K562 (cell line): ENCODE data around the gene TTN.
A peak's percentile ranks its signal among the peaks of the same experiment; 100 is the strongest.

Source experiments
- CC2D1A ChIP-seq: fragments of 450-650 bp; IDR thresholded peaks from 2 replicates; pipeline ENCODE4 v1.6.1; 2017; ENCODE audit warnings: mild to moderate bottlenecking
- EWSR1 ChIP-seq: fragments of 450-650 bp; IDR thresholded peaks from 2 replicates; pipeline ENCODE4 v1.6.1; 2018; ENCODE audit warnings: borderline replicate concordance, mild to moderate bottlenecking, low read depth, moderate library complexity; ENCODE audit not compliant: partially characterized antibody
- GTF3C2 ChIP-seq: IDR thresholded peaks from 3 replicates; pipeline ENCODE4 v1.6.1; 2011; ENCODE audit warnings: borderline replicate concordance, mild to moderate bottlenecking, moderate library complexity; ENCODE audit not compliant: insufficient read length; ENCODE audit errors: extremely low read depth
- KAT7 ChIP-seq: sonication (generic); formaldehyde crosslinking; IDR thresholded peaks from 2 replicates; pipeline ENCODE4 v1.8.0; 2022; ENCODE audit warnings: missing genetic modification reagents, mild to moderate bottlenecking, borderline replicate concordance
- MAFK ChIP-seq: IDR thresholded peaks from 2 replicates; pipeline ENCODE4 v1.6.1; 2011; ENCODE audit warnings: low read length, improper control_type of control experiment
- ZNF24 ChIP-seq: fragments of 450-650 bp; IDR thresholded peaks from 2 replicates; pipeline ENCODE4 v1.6.1; 2016
- TF ChIP-seq, protein P1 (sequence below), 3 experiments: IDR thresholded peaks in 2 of 3; conservative IDR thresholded peaks in 1 of 3; 2 replicates each; pipeline ENCODE4 v1.5.1; 2011 to 2012; ENCODE audit warnings: low read length in 3 of 3, mild to moderate bottlenecking in 3 of 3, control low read depth in 2 of 3, improper control_type of control experiment in 1 of 3, inconsistent platforms in 1 of 3, low read depth in 1 of 3, mixed read lengths in 1 of 3, moderate library complexity in 1 of 3; ENCODE audit not compliant: insufficient read depth in 2 of 3

DNA sequence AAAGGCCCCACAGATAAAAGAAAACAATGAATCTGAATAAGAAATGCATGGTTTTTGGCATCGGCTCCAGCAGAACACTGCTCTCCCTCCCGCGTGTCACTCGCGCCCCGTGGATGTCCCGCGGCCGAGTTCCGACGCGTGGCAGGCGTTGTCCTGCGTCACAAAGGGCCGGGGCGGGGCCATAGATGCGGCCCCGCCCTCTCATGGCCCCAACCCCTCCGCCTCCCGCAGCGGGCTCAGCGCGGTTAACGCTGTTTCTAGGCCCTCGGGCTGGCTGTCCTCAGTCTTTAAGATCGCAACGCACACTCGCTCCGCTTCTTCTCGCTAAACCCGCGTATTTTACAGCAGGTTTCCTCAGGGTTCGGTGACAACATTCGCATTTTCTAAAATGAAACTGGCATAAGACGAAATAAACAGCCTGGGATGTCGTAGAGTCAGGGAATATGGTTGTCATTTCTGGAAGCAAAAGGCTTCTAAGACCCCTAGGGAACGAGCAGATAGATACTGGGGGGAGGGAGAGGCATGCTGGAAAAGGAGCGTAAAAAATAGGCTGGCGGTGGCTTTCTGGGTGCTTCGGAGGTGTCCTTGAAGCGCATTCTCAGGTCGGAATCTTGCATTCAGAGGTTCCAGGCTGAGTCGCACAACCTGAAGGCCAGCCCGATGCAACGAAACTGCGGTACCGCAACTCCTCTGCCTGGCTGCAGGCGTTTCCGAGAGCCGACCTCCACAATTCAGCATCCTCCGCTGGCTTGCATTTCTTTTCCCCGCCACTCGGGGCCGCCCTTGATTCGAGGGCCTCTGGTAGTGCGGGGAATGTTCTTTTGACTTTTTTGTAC lies 328.6 kb downstream of the TTN start, which contains the start of gene FKBP7:
- TF ChIP-seq EWSR1 (no peak), GTF3C2 (no peak), KAT7 (0 out of 2 replicates have a peak, but pooled peaks have one; percentile 59), CC2D1A (no peak), ZNF24 (0 out of 2 replicates have a peak, but pooled peaks have one; percentile 31), MAFK (0 out of 2 replicates have a peak, but pooled peaks have one; percentile 27)
- TF ChIP-seq, protein P1, sequence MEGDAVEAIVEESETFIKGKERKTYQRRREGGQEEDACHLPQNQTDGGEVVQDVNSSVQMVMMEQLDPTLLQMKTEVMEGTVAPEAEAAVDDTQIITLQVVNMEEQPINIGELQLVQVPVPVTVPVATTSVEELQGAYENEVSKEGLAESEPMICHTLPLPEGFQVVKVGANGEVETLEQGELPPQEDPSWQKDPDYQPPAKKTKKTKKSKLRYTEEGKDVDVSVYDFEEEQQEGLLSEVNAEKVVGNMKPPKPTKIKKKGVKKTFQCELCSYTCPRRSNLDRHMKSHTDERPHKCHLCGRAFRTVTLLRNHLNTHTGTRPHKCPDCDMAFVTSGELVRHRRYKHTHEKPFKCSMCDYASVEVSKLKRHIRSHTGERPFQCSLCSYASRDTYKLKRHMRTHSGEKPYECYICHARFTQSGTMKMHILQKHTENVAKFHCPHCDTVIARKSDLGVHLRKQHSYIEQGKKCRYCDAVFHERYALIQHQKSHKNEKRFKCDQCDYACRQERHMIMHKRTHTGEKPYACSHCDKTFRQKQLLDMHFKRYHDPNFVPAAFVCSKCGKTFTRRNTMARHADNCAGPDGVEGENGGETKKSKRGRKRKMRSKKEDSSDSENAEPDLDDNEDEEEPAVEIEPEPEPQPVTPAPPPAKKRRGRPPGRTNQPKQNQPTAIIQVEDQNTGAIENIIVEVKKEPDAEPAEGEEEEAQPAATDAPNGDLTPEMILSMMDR (IDR thresholded peaks at IDR 0.05 in 2 of 3, conservative IDR thresholded peaks at IDR 0.05 in 1 of 3; ENCODE audit: insufficient read depth in 2 of 3, low read depth in 1 of 3, low read length in 3 of 3): peak; percentile 94 to 97 (median 96)
